ENCODE results near the gene TTLL3. TPM values are rescaled to one million over a fixed set of nuclear protein-coding genes. Genes with fewer than 3 reads are reported as not detected.
A peak's percentile ranks its signal among the peaks of the same experiment; 100 is the strongest.

The TTLL3 gene
- total and polyA plus RNA-seq, 2 of the 13 experiments (the other 11 are each of a cell fraction or from before 2014, with no cell fraction given), result 9.5 to 51.2 TPM

GRCh38 chr3:9769426-9770275 lies 40.4 kb upstream of the TTLL3 start, which contains the start of gene CAMK1 (continued):
- TF ChIP-seq ZFP91 (CRISPR knock-in tag; IDR thresholded peaks at IDR 0.05; ENCODE audit: borderline replicate concordance) (peak; percentile 61; the same call in 1 of the 2 replicates), PHB2 (IDR thresholded peaks at IDR 0.05; ENCODE audit: partially characterized antibody) (no peak), FOXP4 (CRISPR knock-in tag; IDR thresholded peaks at IDR 0.05) (no peak), FIP1L1 (IDR thresholded peaks at IDR 0.05; ENCODE audit: borderline replicate concordance, insufficient read depth, low read depth, low read length) (no peak), ZNF503 (CRISPR knock-in tag; IDR thresholded peaks at IDR 0.05) (no peak), ARHGAP35 (CRISPR knock-in tag; IDR thresholded peaks at IDR 0.05; ENCODE audit: borderline replicate concordance) (no peak), ZNF24 (IDR thresholded peaks at IDR 0.05) (no peak), FOXC1 (CRISPR knock-in tag; IDR thresholded peaks at IDR 0.05; ENCODE audit: borderline replicate concordance) (no peak), NFAT5 (CRISPR knock-in tag; IDR thresholded peaks at IDR 0.05) (no peak), KDM5A (IDR thresholded peaks at IDR 0.05; ENCODE audit: borderline replicate concordance, low read length) (no peak), CREBL2 (CRISPR knock-in tag; IDR thresholded peaks at IDR 0.05; ENCODE audit: borderline replicate concordance) (no peak), ZNF317 (CRISPR knock-in tag; IDR thresholded peaks at IDR 0.05) (no peak), MAZ (IDR thresholded peaks at IDR 0.05; ENCODE audit: borderline replicate concordance, low read depth, low read length) (no peak), MAZ (CRISPR knock-in tag; IDR thresholded peaks at IDR 0.05; ENCODE audit: low read depth) (peak; percentile 48; the same call in 1 of the 2 replicates), SIX4 (CRISPR knock-in tag; IDR thresholded peaks at IDR 0.05) (no peak), TAF1 (CRISPR knock-in tag; IDR thresholded peaks at IDR 0.05) (peak; percentile 52; the same call in 1 of the 2 replicates)

Measured in HepG2 (cell line).